HG03460 (cell line): Measurements from ENCODE around the gene ALMS1.
"Not testable (repeated sequence)": the region's sequence is repeated elsewhere in the genome, so short reads cannot be mapped to it uniquely, and the experiment has no call there.

Source experiments
- ATAC-seq: cut with Tn5 transposase; IDR thresholded peaks from one replicate; pipeline ENCODE4 v1.9.1; 2021; ENCODE audit not compliant: unreplicated experiment

ALMS1 gene

DNA sequence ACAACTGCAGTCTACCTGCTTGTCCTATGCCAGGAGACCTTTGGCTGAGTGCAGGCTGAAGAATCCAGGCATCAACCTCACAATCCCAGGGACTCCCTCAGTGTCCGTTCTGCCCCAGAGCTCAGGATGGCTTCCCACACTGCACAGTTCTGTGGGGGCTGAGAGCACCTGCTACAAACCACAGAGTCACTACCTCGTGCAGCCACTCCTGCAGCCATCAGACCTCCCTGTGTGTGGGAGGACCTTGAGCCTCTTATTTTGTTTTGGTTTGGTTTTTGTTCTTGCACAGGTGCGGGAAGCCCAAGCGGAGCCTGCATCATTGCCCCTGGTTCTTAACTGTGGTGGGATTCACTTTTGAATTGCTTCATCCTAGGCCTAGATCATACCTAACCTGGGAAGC is 225.6 kb downstream of the ALMS1 start:
- no peak for ATAC-seq

DNA sequence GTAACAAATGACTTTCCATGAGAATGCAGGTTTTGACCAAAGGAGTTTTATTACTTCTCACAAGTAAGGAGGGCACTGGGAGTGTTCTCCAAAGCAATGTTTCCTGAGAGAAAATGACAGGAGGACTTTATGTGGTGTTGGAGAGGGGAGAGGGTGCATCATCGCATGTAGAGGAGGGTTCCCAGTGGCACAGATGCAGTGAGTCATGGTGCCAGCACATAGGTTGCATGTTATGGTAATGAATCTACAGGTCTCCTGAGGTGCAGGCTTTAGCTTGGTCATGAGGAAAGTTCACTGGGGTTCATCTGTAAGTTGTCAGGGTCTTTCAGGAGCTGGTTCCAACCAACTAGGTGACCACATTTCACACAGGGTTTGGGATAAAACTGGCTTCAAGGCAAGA is 226.2 kb downstream of the ALMS1 start:
- ATAC-seq, result no peak

DNA sequence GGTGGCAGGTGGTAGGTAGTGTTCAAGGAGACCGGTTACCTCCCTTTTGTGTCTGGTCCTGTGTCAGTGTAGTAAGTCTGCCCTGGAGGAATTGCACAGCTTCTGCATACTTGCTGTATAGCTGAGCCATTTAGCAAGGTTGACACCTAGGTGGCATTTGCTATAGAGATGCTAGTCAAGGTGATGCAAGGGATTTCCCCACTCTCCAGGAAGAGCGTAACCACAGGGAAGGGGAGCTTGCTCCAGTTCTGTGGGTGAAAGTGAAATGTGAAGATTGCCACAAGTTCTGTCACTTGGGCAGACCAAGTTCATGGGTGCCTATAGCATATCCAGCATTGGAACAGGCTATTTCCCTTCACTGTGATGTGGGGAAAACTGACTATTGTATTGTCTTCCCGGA is 228.5 kb downstream of the ALMS1 start:
- no peak for ATAC-seq

DNA sequence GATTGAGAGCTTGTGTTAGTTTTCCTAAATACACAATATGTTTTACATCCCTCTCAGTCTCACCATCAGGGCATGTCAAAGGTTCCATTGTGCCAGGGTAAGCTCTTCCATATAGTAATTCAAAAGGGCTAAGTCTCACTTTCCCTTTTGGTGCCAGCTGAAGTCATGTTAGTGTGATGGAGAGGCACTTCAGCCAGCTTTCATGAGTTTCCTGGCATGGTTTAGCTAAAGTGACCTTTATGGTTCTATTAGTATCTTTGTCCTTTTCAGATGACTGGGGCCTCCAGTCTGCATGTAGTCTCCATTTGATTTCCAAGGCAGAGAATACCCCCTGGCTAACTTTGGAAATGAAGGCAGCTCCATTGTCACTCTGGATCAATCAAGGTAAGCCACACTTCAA is 229.4 kb downstream of the ALMS1 start:
- no peak for ATAC-seq

DNA sequence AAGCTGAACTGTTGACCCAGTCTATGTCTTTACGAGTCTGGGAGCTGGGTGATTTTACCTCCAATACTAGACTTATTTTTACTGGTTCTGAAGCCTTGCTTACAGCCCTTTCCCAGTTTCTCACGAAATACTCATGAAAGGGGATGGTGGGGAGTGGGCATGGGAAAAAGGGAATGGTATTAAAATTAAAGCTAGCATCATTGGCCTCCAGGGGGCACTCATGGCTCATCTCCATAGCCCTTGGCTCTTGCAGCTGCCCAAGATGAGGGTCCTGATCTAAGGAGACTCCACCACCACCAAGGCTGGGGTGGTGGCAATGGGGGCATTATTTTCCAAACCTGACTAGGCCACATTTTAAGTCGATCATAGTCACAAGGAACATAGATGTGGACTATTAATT is 234.3 kb downstream of the ALMS1 start:
- not testable (repeated sequence) for ATAC-seq

DNA sequence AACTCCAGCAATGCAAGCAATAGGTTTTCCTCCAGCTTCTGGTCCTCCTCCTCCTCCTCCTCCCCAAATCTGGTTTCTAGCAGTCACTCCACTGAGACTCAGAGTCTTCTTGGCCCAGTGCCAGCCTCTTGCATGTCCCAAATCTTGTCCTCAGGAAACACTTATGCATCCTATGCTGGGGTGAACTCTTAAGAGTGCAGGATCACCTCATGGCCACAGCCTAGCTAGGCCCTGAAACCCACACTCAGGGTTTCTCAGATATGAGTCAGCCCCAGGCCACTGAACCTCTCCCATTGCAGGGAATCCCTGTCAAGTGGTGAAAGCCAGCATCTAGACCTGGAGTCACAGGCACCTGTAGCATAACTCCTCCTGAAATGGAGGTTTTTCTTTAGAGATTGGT is 238.4 kb downstream of the ALMS1 start:
- not testable (repeated sequence) for ATAC-seq

DNA sequence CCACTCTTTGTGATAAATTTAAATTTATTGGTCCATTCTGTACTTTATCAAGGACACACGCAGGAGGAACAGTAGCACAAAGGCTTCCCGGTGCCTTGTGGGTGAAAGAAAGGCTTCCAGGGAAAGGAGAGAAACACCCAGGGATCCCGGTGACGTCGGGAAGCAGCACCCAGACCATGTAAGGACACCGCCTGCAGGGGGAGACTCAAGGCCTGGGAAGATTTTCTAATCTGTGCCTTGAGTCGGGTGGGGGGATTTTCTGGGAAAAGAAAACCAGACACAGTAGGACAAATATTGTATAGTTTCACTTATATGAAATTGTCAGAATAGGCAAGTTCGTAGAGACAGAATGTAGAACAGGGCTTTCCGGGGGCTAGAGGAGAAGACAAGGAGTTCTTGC is 239.0 kb downstream of the ALMS1 start:
- not testable (repeated sequence) for ATAC-seq

DNA sequence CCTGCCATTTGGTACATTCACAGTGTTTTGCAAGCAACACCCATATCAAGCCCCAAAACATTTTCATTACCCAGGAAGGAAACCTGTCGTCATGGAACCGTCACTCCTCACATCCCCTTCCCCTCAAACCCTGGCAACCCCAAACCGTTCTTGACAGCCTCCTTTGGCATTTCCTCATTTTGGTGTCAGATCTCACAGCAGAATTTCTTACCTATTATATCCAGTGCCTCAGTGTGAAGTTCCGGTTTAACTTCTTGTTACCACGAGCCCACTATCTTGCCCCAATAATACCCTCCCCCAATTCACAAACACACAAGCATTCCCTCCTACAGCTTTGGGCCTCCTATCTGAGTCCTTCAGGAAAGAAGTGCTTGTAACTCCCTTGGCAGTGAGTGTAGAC is 240.6 kb downstream of the ALMS1 start:
- ATAC-seq, result not testable (repeated sequence)

DNA sequence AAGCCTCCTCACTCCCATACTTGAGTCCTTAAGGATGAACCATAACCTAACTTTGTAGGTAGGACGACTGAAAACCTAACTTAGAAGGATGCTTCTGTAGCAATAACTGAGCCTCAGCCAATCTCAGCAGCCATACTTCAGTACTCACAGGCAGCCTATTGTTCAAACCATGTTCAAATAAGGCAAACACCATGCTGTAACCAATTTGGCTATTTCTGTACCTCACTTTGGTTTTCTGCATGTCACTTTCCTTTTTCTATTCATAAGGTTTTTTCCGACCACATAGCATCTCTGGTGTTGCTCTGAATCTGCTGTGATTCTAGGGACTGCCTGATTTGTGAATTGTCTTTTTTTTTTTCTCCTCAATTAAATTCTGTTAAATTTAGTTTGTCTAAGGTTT is 242.9 kb downstream of the ALMS1 start:
- ATAC-seq, result not testable (repeated sequence)

DNA sequence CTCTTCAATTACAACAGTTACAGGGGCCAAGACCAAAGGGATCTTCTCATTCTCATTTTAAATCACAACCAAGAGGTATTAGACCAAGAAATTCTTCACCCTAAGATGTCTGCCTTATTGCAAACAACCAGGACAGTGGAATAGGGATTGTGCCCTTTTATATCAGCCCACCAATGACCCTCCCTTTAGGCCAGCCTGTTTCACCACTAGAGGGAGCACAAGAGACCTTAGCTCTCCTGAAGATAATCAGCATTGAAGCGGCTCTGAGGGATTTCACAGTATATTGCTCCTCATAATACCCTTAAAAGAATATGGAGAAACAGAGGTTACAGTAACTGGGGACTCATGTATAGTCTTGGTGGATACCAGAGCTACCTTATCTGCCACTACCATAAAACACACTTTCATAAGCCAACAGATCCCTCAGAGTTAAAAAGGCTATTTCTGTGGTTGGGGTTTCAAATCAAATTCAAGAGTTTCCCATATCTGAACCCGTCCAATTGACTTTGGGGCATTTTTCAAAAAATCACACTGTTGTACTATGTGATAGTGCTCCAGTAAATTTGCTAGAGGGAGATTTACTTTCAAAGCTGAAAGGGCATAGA is 245.1 kb downstream of the ALMS1 start:
- ATAC-seq, result not testable (repeated sequence)

DNA sequence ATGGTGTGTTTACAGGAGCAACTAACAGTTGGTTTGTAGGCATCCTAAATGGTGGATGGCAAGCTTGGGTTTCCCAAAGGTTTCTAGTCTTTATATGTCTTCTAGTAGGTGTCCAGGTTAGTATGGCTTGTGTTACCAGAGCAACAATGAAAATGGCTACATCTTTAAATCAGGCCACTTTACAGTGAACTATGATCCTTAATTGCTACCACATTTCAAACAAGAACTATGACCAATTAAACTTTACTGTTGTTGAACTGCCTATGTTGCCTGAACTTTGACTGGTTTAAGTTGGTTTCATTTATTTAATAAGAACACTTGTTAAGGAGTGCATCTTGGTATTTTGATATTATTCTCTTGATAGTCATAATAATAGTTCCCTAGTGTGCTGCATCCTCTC is 251.3 kb downstream of the ALMS1 start:
- not testable (repeated sequence) for ATAC-seq

DNA sequence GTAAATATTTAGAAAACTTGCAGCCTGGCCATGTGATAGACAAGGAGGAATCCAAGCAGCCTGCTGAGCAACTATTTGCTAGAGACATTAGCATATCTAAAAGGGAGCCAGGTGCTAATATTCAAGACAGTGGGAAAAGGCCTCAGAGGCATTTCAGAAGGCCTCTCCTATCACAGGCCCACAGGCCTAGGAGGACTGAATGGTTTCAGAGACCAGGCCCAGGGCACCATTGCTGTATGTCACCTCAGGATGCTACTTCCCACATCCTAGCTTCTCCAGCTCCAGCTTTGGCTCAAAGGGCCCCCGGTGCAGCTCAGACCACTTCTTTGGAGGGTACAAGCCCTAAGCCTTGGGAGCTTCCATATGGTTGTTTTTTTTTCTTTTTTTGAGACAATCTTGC is 252.8 kb downstream of the ALMS1 start:
- ATAC-seq, result no peak

DNA sequence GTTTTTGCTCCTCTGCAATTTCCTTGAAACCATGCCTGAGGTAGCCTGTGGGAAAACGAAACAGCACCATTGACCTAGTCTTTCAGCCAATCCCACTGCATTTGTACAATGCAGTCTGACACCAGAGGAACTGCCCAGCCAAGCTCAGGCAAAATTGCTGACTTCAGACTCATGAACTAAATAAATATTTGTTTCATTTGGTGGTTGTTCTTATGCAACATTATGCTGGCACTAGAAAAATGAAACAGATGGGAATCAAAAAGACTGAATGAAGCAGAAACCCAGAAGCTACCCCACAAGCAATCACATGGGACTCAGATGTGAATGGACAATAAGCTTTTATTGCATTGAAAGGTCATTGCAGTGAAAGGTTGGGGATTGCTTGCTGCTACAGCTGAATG is 254.9 kb downstream of the ALMS1 start:
- ATAC-seq, result no peak

DNA sequence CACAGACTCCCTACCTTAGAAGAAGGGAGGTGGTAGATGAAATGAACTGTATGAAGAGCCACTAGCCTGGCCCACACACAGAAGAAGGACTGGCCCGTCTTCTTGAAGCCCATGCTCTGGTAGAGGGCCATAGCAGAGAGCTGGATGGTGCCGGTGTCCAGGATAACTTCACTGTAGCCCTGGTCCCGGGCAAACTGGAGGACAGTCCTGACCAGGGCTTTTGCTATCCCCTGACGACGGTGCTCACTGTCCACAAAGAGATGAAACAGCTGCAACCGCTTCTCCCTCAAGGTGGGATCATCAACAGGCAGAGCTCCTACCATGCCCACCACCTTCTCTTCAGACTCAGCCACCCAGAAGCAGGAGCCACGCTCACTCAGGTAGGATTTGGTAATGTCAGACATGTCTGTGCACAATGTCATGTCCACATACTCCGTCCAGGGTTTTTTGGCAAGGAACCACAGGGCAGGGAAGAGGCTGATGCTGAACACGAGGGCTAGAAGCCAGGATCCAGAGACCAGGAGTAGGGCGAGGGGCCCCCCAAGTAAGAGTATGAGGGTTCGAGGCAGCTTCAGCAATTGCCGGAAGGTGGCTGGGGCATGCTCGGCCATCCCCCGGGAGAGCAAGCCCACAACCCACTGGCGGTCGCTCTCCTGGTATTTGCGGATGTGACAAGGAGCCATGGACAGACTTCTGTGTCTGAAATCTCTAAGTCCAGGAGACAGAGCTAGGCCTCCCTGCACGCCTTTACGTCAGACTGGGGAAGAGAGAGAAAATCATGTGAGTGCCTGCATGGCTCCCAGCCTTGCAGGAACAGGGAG is 255.5 kb downstream of the ALMS1 start:
- no peak for ATAC-seq

DNA sequence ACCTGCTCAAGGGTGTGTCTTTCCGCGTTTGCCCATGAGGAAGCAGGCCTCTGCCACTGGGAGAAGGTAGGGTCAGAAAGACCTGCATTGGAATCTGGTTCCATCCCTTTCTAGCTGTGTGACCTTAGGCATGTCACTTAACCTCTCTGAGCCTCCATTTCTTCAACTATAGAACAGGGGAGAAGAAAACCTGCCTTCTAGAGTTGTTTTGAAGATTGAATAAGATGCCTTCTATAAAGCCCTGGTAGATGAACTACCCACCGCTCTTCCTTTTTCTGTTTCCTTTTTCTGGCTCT is 256.1 kb downstream of the ALMS1 start:
- no peak for ATAC-seq

DNA sequence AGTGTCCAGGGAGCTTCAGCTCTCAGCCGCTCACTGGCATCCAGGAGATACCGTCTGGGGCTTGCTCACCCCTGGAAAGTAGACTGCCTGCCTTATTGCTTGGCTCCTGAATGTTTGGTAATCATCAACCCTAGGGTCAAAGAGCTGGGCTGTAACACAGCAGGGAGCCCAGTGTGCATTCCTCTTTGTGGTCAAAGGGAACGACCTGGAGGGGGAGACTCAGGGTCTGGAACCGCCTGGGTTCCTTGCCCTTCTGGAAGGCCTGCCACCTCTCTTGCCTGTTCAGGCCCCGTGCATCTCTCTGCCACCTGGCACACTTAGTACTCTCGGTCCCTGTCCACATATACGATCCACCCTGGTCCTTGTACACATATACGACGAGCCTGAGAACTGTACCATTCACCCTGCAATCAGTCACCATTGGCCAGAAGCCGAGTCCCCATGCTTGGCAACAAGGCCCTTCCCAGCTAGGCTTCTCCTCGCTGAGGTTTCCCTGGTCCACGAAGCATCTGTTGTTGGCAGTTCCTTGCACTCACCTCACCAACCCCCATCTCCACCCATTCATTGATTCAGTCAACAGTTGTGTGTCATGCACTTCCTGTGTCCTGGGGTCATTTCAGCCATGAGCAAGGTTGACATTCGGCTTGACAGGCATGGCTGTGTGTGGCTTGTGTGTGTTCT is 256.8 kb downstream of the ALMS1 start, which contains the start of gene NAT8:
TSS of gene NAT8 (minus strand) at position 85 of the 681 bp plus-strand sequence. CDS start 794 bp downstream, outside the sequence.
- no peak for ATAC-seq

DNA sequence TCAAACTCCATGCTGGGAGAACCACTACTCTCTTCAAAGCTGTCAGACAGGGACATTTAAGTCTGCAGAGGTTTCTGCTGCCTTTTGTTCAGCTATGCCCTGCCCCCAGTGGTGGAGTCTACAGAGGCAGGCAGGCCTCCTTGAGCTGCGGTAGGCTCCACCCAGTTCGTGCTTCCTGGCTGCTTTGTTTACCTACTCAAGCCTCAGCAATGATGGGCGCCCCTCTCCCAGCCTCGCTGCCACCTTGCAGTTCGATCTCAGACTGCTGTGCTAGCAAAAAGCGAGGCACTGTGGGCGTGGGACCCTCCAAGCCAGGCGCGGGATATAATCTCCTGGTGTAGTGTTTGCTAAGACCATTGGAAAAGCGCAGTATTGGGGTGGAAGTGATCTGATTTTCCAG is 262.1 kb downstream of the ALMS1 start:
- not testable (repeated sequence) for ATAC-seq

DNA sequence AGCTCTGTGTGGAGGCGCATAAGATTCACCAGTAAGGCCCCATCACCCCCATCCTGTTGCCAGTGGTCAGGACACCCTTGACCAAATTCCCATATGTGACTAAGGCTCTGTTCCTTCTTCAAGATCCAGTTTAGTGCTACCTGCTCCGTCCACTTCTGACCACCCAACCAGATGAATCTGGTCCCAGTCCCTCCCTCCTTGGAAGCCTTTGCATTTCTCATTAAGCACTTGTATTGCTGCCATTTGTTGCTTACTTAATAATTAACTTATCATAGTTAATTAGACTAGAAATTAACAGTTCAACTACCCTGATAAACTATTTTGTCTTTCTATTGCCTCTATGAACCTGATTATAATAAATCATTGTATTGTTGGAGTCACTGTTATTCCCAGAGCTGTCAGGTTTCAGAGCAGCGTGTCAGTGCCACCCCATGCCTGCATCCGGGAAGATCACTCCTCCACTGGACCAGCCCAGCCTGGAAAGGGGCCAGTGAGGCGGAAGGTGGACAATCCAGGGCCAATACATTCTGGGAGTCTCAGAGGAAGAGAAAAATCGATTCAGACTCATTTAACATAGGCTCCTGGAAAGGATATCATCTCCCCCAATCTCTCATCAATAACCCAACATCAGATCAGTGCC is 266.1 kb downstream of the ALMS1 start:
- ATAC-seq, result no peak

DNA sequence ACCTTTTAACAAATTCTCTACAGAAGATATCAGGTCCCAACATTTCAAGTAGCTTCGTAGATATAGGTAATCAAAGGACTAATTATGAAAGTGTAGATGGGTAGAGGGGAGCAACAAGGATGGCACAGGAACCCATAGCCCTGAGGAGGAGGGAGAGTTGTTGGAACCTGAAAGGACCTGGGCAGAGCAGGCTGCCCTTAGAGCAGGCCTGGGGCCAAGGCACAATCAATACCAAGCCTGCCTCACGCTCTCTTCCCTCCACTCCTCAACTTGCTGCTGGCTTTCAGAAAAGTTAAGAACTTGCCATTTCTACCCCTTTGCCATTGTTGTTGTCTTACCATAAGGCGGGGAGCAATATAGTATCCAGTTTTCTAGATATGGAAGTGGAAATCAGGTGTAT is 266.7 kb downstream of the ALMS1 start:
- no peak for ATAC-seq

DNA sequence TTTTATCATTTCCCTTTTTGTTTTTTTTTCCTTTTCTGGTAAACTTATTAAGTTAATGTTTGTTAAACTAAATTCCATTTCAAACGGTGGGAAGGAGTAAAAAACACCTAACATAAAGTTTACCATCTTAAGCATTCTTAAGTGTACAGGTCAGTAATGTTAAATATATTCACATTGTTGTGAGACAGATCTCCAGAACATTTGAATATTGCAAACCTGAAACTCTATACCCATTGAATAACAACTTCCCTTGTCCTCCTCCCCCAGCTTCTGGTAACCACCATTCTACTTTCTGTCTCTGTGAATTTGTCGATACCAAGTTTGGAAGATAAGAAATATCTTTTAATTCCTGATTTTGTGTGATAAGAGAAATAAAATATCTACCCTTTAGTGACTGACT is 268.5 kb downstream of the ALMS1 start:
- no peak for ATAC-seq
